ENCODE measurements around the gene PRKN.

- TF ChIP-seq CTCF (IDR thresholded peaks at IDR 0.05; ENCODE audit: low read length) (no peak), EZH2 (optimal IDR thresholded peaks at IDR 0.05; ENCODE audit: low read depth, low read length) (no peak)
Observed at GRCh38 chr6:161711938-161712337, 1015.6 kb downstream of the PRKN start.
